Measurements from ENCODE around the gene ASB6.
A peak's percentile ranks its signal among the peaks of the same experiment; 100 is the strongest.

Gene ASB6

DNA sequence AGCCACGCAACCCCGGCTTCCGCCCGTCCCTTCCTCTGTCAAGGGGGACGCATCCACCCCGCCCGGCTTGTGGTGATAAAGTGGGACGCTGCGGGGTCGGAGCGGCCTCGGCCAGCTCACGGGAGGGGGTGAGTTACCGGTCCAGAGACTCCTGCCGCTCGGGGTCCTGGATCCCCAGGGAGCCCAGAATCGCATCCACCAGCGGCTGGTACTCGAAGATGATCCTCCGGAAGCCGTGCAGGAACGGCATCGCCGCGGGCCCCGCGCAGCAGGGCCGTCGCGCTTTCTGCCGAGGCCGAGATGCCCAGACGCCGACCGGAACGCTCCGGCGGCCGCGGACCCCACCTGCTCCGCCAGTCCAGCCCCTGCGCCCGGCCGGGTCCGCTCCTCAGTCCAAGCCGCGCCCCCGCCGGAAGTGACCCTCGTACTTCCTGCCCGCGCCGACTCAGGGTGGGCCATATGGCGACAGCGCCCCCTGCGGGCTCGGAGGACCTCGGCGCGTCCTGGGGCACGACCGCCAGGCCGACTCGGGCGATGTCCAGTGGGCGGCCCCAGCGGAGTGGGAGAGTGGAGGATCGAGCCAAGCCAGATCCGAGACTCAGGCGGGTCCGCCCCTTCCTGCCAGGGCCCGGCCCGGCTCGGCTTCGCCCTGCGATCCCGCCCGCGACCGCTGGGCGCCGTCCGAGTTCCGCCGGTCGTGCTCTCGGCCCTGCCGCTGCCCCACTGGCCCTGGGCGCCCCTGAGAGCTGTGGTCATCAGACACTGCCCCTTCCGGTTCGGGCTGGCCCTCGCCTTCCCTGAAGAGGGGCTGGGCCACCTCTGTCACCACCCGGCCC lies at the start of gene ASB6:
ASB6 (minus strand) TSS at position 402 of the 836 bp plus-strand sequence; CDS start at position 250, 152 bp downstream.
- peak; percentile 92 to 95 for DNase-seq

DNA sequence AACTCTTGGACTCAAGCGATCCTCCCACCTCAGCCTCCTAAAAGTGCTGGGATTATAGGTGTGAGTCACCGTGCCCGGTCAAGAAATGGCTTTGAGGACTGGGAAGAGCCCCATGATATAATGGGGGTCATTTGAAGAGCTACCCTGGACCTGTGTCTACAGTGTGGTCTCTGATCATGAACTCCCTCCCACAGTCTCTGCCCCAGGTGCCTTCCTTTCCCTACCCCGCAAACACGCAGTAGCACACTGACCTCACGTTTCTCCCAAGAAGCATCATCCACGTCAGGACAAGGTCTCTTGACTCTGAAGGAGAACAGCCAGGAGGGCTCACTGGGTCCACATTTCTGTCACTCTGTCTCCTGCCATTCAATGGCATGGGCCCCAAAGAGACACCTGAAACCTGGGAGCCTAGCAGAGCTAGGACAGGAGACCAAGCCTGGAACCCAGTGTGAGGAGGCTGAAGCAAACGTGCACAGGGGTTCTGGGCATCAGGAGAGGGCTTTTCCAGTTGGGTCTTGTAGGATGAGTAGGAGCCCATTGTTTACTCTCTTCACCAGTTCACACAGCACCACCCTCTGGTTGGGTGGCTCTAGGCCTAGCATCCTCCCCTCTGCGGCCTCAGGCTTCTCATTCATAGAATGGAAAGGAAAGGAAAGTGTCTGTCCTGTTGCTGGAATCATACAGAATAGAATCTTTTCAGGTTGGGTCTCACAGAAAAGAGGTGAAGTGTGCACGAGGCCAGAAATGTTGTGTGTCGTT lies 46.5 kb upstream of the ASB6 start:
- DNase-seq: no peak

DNA sequence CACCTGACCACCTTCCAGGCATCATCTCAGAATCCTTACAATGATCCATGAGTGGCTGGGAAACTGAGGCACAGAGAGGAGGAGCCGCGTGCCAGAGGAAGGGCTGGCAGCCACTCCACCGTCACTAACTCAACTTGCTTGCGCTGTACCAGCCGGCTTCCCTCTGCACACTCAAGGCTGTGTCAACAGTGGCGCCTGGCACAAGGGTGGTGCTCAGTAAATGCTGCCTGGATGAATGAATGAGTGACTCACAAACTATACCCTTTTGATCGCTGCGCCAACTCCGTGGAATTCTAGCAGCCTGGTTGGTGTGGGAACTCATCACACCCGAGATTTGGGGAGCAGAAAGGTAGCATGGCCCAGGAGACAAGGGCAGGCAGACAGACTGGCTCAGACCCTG lies 45.4 kb upstream of the ASB6 start:
- no peak for DNase-seq

DNA sequence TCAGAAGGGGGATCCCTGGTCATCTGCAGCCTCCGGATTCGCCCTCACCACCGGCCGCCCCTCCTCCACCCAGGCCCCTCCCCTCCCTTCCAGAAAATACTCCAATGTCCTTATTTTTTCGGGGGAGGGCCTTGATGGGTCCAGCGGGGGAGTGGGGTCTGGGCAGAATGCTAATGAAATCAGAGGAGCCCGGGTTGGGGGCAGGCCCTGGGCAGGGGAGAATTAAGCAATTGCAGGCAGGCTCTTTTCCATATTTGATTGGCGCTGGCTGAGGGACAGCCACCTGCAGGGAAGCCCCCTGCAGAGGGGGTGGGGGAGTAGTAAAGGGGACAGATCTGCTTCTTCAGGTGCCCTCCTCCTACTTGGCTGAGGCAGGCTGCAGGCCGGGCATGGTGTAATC lies 44.8 kb upstream of the ASB6 start:
- no peak for DNase-seq

- DNase-seq: no peak
Measured at GRCh38 chr9:129685933-129686259, 43.9 kb upstream of the ASB6 start.

DNA sequence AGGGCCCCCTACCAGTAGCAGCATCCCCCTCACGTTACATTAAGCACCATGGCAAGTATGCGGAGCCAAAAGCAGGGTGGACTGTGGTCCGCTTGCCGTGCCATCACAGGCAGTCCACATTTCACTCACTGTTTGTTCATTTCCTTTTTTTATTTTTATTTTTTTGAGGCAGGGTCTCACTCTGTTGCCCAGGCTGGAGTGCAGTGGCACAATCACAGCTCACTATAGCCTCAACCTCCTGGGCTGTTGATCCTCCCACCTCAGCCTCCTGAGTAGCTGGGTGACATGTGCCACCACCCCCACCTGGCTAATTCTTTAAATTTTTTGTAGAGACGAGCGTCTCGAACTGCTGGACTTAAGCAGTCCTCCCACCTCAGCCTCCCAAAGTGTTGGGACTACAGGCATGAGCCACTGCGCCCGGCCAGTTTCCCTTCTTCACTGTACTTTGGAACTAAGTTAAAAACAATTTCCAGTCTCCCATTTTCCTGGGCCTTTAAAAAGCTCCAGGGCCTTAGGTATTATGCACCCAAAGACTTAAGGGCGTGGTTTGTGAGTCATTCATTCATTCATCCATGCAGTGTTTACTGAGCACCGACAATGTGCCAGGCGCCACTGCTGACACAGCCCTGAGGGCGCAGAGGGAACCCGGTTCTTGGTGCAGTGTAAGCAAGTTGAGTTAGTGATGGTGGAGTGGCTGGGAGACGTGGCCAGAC lies 43.4 kb upstream of the ASB6 start:
- no peak for DNase-seq

- DNase-seq: no peak
Measured at GRCh38 chr9:129682381-129682780, 40.4 kb upstream of the ASB6 start.

- no peak for DNase-seq
Measured at GRCh38 chr9:129681924-129682323, 40.0 kb upstream of the ASB6 start.

DNA sequence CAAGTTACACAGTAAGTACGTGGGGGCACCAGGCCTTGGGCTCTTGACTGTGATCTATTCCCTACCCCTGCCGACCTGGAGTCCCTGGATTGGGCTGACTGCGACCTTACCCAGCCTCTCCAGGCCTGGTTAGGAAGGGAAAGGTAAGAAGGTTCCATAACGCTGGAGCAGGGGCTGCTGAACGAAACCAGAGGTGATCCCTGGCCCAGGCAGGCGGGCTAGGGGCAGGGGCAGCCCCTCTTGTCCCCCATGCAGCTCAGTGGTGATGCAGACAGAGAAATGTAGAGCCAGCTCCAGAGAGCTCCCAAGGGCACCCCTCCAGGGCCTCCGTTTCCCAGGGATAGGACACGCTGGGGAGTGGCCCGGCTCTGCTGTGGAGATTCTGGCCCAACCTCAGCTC lies 37.6 kb upstream of the ASB6 start:
- DNase-seq: no peak

- no peak for DNase-seq
Measured at GRCh38 chr9:129678844-129679243, 36.9 kb upstream of the ASB6 start.

- DNase-seq: no peak
Measured at GRCh38 chr9:129677456-129677855, 35.5 kb upstream of the ASB6 start.

- no peak for DNase-seq
Measured at GRCh38 chr9:129676975-129677374, 35.0 kb upstream of the ASB6 start.

GRCh38 chr9:129676287-129676686 lies 34.3 kb upstream of the ASB6 start:
- no peak for DNase-seq

- no peak for DNase-seq
Measured at GRCh38 chr9:129675620-129676019, 33.7 kb upstream of the ASB6 start.

GRCh38 chr9:129674229-129674628 lies 32.3 kb upstream of the ASB6 start:
- no peak for DNase-seq

- no peak for DNase-seq
Measured at GRCh38 chr9:129673602-129674001, 31.7 kb upstream of the ASB6 start.

GRCh38 chr9:129672702-129673101 lies 30.8 kb upstream of the ASB6 start:
- DNase-seq: no peak

- no peak for DNase-seq
Measured at GRCh38 chr9:129671519-129671918, 29.6 kb upstream of the ASB6 start.

DNA sequence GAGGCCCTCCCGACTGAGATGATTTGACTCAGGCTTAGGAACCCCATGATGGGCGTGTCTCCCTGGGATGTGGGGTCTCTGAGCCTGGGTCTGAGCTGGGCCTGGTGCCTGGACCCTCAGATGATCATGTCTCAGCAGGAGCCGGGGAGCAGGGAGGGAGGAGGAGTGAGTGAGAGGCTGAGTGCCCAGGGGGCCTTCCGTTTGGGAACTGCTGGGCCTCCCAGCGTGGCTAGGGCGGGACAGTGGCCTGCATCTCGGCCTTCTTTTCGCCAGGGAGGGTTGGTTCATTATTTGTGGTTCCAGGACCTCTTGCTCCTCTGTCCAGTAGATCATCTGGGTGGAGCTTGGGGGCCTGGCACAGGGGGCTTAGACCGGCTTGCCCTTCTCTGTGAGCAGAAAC lies 29.1 kb upstream of the ASB6 start:
- no peak for DNase-seq

DNA sequence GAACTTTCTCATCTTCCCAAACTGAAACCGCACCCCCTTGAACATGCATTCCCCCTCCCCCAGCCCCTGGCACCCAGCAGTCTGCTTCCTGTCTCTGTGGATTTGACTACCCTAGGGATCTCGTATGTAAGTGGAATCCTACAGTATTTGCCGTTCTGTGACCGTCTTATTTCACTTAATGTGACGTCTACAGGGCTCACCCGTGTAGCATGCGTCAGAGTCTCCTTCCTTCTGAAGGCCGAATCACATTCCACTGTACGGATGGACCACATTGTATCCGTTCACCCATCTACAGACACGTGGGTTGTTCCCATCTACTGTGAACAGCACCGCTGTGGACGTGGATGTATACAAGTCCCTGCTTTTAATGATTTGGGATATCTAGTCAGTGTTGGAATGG lies 28.0 kb upstream of the ASB6 start:
- no peak for DNase-seq

DNA sequence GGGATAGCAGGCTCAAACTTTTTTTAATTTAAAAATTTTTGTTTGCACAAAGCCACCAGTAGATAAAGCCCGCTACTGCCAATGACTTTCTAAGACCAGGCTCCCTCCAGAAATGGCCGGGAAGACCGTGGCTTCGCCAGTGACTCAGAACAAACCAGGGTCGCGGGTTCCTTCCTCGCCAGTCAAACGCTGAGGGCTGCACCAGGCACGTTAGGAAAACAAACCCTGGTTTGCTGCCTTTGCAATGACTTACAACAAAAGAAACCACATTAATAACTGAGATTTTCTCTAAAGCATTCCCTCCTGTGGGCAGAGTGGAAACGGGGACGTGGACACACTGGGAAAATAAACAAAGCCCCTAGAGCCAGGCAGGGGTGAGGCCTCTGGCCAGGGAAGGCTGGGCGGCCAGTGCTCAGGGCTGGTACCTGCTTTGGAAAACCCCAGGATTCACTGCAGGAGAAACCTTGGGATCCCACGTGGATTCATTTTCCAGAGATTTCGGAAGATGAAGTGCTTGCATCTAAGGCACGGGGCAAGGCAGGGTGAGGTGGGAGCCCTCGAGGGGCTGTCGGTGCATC lies 27.3 kb upstream of the ASB6 start:
- no peak for DNase-seq

DNA sequence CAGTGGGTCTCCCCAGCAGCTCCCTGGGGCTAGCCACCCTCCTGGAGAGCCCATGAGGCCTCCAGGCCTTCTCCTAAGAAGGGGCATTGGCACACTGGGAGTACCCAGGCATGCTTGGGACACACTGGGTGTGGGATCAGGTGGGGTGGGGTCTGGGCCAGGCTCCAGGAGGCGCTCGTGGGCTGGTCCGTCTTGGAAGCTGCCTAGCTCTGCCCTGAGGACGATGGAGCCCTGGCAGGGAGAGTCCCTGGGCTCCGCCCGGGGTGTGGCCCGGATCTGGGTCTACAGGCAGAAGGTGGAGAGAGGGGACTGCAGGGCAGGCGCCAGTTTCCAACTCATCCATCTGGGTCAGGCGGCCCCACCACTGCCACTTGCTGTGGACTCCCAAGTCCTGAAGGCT lies 25.9 kb upstream of the ASB6 start:
- no peak for DNase-seq

DNA sequence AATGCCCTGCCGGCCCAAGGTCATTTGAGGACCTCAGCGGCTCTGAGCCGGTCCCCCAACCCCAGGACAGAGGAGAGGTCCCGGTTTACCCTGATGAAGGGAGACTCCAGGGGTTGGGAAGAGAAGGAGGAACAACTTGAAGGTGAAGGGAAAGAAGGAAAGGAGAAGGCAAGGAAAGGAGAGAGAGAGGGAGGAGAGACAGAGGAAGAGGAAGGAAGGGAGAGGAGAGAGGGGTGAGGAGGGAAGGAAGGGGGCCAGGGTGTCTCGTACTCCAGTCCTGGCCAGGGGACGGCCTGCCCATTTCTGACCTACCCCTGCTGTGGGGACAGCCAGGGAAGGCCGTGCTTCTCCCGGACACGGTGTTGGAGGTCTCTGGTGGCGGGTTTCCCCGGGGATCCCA lies 25.4 kb upstream of the ASB6 start:
- no peak for DNase-seq

DNA sequence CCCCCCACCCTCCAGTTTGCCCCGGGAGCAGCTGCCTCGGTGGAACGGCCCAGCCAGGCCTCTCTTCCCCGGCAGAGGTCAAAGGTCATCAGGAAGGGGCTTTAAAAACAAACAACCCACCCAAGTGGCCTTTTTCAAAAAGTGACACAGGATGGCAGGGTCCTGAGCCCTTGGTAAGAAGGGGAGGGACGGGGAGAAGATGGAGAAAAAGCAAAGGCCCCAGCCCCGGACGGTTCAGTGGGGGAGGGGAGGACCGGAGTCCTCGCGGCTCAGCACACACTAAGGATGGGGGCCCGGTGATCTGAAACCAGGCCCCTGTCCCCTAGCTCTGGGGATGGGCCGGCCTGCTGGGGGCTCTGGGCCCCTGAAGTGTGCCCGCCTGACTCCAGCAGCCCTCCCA lies 24.6 kb upstream of the ASB6 start:
- no peak for DNase-seq

Data from bone marrow (tissue), 2 donors.